Superior temporal gyrus (tissue), 1 donor: Measurements from ENCODE around the gene CD300E.
A peak's percentile ranks its signal among the peaks of the same experiment; 100 is the strongest.
"Not testable (repeated sequence)": the region's sequence is repeated elsewhere in the genome, so short reads cannot be mapped to it uniquely, and the experiment has no call there.

Experiments
- DNase-seq: peaks from one replicate; pipeline ENCODE4 v3.0.0-alpha.2; 2016; ENCODE audit errors: extremely low spot score

The CD300E gene

GRCh38 chr17:74635418-74635817 is 11.9 kb upstream of the CD300E start:
- DNase-seq = no peak

DNA sequence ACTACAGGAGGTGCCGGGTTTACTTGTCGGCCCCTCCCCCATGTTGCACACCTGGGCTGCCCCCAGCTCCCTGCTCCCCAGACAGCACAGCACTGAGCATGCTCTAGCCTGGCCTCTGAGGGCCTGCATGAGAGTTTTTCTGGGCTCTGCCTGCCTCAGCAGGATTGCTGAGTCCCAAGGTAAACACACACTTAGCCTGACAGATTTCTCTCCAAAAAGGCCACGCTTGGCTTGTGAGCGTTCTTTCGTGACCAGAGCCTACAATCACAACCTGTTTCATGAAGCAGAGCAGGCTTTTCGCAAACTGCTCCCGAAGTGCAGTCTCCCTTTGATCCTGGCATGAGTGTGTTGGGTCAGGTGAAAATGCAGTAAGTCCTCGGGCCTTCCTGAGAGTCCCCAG is 9.8 kb upstream of the CD300E start:
- DNase-seq = no peak

- no peak for DNase-seq
Observed at GRCh38 chr17:74632617-74633016, 9.1 kb upstream of the CD300E start.

- peak; percentile 44 for DNase-seq
Observed at GRCh38 chr17:74631468-74632450, 8.2 kb upstream of the CD300E start.

- DNase-seq = not testable (repeated sequence)
Observed at GRCh38 chr17:74630251-74630650, 6.7 kb upstream of the CD300E start.

DNA sequence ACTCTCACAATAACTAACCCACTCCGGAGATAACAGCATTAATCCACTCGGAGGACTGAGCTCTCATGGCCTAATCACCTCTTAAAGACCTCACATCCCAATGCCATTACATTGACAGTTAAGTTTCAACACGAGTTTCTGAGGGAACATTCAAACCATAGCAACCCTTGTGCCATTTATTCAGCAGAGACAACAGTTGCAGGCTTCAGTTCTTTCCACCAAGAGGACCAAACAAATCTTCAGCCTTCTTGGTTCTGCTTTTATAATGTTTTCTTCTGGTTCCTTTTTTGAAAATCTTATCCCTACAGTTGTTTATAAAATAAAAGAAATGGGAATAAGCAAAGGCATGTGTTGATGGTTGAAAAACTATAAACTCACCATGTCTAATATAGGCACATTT is 2.1 kb upstream of the CD300E start:
- DNase-seq = no peak

- DNase-seq = no peak
Observed at GRCh38 chr17:74624131-74624530, 593 bp upstream of the CD300E start.

DNA sequence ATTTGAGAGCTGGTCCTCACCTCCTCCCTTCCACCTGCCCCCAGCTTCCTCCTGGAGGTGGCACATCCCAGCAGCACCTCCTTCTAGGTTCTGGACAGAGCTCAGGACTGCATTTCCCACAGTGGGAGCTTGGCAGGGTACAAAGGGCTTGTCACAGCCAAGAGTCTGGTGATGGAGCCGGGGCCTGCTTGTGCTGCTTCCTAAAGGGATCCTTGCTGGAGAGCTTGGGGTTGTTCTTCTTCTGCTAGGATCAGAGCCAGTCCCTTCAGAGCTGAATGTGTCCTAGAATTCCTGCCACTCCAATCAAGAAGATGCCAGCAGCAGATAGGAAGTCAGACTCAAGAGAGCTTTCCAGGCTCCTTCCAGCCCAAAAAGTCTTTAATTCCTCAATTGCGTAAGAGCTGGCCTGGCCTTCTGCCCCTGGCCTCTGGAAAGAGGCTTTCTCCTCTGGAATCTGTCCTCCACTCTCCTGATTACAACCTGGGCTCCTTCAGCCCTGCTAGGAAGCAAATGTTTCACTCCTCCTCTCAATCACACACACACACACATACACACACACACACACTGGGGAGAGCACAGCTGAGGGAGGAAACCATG is 4.4 kb downstream of the CD300E start:
- DNase-seq = no peak

DNA sequence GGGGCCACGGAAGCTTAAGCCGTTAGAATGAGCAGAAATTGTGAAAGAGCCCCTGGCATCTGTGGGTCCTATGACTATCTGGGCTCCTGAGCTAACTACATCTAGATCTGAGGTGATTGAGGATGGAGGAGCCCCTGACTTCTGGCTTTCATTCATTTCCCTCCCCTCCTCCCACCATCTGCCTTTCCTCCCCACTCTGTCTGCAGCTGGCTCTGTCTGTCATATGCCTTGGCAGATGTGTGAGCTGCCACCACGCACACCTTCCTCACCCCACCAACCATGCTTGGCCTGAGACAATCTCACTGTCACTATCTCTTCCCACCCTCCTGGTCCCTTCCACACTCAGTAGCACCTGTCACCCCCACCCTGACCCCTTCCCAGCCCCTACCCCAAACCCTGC is 5.1 kb downstream of the CD300E start:
- no peak for DNase-seq

DNA sequence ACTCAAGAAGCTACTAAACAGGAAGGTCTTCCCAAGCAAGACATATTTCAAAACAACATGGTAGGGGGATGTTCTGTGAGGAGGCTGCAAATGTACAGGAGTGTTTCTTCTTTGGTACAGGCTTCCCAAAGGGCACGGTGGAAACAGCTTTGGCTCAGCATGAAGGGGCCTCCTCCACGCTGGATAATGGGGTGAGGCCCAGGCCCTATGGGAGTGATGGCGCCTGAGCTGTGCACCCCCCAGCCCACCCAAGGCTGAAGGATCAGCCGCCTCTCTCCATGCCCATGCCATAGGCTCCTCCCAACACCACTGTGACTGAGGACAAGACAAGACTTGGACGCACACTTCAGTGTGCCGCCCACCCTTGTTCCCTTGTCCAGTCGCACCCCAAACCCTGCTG is 6.8 kb downstream of the CD300E start:
- DNase-seq = no peak

DNA sequence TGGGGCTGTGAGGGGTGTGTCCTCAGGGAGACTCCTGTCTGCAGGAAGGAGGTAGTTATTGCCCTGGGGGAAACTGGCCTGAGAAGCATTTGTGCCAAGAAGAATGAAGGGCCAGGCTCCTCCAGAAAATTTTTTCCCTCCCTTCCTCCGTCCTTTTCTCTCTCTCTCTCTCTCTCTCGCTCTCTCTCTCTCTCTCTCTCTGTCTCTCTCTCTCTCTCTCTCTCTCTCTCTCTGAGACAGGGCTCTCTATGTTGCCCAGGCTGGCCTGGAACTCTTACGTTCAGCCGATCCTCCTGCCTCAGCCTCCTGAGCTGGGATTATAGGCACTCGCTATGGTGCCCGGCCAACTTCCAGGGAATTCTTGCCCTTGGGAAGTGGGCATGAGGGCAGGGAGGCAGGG is 11.5 kb downstream of the CD300E start:
- no peak for DNase-seq

GRCh38 chr17:74610108-74610507 is 13.4 kb downstream of the CD300E start:
- no peak for DNase-seq

GRCh38 chr17:74608511-74608910 is 15.0 kb downstream of the CD300E start:
- no peak for DNase-seq

GRCh38 chr17:74607221-74607620 is 16.3 kb downstream of the CD300E start:
- DNase-seq = no peak

- no peak for DNase-seq
Observed at GRCh38 chr17:74606050-74606449, 17.5 kb downstream of the CD300E start.

GRCh38 chr17:74605361-74605760 is 18.2 kb downstream of the CD300E start:
- peak; percentile 46 for DNase-seq

DNA sequence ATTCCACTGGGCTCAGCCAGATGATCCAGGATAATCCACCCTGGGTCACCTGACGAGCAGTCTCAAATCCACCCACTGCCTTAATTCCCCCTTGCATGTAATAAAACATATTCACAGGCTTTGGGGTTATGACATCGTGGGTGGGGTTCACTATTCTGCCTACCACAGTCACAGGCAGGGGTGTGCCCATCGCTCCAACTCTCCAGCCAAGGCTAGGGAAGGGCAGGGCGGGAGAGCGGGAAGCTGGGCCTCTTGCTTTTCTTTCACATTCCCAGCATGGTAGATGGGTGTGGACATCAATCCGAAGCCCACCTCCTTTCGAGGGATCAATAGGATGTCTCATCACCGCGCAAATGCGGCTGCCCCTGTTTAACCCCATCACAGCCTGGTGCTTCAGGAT is 18.8 kb downstream of the CD300E start:
- no peak for DNase-seq

DNA sequence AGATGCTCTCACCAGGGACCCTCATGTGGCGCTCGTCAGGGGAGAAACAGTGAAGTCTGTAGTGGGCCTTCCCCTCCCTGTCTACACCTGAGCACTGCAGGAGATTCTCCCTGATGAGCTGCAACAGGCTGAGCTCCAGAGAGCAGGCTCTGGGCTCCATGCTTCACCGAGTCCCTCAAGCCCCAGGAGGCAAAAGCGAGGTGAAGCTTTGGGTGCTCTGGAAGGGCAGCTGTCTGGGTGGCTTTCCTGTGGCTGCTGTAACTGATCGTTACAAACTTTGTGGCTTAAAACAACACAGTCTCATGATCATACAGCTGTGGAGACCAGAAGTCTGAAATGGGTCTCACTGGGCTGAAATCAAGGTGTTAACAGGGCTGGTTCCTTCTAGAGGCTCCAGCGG is 19.3 kb downstream of the CD300E start:
- no peak for DNase-seq

GRCh38 chr17:74603746-74604145 is 19.8 kb downstream of the CD300E start:
- DNase-seq = no peak

GRCh38 chr17:74603037-74603635 is 20.4 kb downstream of the CD300E start:
- DNase-seq = no peak

DNA sequence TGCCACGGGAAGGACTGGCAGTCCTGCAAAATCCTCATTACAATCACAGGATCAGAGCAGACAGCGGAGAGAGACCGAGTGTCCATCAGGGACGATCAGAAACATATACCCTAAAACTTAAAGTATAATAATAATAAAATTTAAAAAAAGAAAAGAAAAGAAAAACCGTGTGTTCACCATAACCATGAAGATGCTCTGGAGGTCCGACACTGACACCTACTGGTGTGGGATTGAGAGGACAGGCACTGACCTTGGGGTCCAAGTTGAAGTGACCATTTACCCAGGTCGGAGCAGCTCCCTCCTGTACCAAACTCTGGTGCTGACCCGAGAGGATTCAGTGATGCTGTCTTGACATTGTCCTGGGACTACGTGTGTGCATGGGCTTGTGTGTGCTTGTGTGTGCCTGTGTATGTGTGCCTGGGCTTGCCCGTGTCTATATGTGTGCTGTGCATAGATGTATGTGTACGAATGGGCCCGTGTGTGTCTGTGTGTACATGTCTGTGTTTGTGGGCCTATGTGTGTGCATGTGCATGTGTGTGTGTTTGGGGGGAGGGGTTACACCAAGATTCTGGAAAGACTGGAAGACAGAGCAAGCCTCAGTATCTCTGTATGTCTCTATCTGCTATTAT is 21.5 kb downstream of the CD300E start:
- DNase-seq = no peak

DNA sequence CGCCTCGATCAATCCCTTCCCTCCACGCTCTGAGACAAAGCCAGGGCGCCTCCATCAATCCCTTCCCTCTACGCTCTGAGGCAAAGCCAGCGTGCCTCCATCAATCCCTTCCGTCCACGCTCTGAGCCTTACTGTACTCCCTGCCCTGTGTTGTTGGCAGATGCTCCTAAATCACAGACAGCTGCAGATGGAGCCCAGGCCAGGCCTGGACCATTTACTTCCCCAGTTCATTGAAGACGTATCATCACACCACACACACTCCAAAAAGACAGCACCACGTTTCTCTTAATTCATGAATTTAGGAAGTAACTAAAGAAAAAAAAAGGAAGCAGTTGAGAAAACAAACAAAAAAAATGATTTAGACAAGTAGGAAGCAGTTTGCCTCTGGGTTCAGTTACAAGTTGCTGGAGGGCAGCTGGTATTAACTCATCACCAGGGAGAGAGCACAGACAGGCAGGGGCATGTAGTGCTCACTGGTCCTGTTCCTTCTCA is 24.0 kb downstream of the CD300E start:
- DNase-seq = no peak
